Thyroid gland (tissue), 4 donors: ENCODE results near the gene COASY.

ENCODE experiments used
- POLR2A ChIP-seq, 2 donors: fragments of 450-650 bp; IDR thresholded peaks; one replicate each; pipeline ENCODE4 v1.6.1; 2017; ENCODE audit warnings: antibody characterized with exemption in 2 of 2, mild to moderate bottlenecking in 2 of 2, moderate library complexity in 1 of 2
- TF ChIP-seq, protein P1 (sequence below), 6 experiments: fragments of 200-600 bp in 3 of 6; fragments of 450-650 bp in 3 of 6; sonication (generic) in 3 of 6; IDR thresholded peaks; one replicate each; pipeline ENCODE4 v1.5.1; 2016 to 2019; ENCODE audit warnings: antibody characterized with exemption in 6 of 6, mild to moderate bottlenecking in 2 of 6, inconsistent platforms in 1 of 6, moderate library complexity in 1 of 6

DNA sequence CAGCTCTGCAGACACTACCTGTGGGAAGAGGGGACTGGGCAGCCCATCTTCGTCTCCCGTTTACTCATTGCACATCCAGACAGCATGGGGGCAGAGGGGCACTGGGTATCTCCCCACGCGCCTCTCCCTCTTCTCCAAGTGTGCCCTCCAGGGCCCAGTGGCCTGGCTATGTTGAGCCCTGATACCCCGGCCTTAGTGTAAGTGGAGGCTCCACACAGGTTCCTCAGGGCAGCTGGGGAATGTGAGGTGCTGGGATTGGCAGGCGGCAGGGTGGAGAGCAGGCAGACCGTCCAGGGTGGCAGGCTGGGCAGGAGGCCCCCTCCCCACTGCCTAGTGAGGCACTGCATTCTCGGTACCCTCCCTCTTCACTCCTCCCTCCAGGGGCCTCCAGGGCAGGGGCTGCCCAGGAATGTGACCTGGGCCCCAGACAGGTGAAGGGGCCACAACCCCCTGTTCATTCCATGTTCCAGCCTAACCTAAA is 39.1 kb upstream of the COASY start:
- TF ChIP-seq, protein P1, sequence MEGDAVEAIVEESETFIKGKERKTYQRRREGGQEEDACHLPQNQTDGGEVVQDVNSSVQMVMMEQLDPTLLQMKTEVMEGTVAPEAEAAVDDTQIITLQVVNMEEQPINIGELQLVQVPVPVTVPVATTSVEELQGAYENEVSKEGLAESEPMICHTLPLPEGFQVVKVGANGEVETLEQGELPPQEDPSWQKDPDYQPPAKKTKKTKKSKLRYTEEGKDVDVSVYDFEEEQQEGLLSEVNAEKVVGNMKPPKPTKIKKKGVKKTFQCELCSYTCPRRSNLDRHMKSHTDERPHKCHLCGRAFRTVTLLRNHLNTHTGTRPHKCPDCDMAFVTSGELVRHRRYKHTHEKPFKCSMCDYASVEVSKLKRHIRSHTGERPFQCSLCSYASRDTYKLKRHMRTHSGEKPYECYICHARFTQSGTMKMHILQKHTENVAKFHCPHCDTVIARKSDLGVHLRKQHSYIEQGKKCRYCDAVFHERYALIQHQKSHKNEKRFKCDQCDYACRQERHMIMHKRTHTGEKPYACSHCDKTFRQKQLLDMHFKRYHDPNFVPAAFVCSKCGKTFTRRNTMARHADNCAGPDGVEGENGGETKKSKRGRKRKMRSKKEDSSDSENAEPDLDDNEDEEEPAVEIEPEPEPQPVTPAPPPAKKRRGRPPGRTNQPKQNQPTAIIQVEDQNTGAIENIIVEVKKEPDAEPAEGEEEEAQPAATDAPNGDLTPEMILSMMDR (IDR thresholded peaks at IDR 0.05): no peak
- TF ChIP-seq POLR2A (IDR thresholded peaks at IDR 0.05): no peak
